HG03432 (cell line): ENCODE measurements around the gene TMEM270.
"Not testable (repeated sequence)": the region's sequence is repeated elsewhere in the genome, so short reads cannot be mapped to it uniquely, and the experiment has no call there.

Source experiments
- ATAC-seq: cut with Tn5 transposase; IDR thresholded peaks from one replicate; pipeline ENCODE4 v1.9.1; 2021; ENCODE audit warnings: mild to moderate bottlenecking, moderate library complexity; ENCODE audit not compliant: unreplicated experiment

The TMEM270 gene

DNA sequence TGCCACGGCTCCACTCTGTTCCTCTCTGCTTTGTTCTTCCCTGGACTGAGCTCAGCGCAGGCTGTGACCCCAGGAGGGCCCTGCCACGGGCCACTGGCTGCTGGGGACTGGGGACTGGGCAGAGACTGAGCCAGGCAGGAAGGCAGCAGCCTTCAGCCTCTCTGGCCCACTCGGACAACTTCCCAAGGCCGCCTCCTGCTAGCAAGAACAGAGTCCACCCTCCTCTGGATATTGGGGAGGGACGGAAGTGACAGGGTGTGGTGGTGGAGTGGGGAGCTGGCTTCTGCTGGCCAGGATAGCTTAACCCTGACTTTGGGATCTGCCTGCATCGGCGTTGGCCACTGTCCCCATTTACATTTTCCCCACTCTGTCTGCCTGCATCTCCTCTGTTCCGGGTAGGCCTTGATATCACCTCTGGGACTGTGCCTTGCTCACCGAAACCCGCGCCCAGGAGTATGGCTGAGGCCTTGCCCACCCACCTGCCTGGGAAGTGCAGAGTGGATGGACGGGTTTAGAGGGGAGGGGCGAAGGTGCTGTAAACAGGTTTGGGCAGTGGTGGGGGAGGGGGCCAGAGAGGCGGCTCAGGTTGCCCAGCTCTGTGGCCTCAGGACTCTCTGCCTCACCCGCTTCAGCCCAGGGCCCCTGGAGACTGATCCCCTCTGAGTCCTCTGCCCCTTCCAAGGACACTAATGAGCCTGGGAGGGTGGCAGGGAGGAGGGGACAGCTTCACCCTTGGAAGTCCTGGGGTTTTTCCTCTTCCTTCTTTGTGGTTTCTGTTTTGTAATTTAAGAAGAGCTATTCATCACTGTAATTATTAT lies 28.9 kb upstream of the TMEM270 start:
- no peak for ATAC-seq

DNA sequence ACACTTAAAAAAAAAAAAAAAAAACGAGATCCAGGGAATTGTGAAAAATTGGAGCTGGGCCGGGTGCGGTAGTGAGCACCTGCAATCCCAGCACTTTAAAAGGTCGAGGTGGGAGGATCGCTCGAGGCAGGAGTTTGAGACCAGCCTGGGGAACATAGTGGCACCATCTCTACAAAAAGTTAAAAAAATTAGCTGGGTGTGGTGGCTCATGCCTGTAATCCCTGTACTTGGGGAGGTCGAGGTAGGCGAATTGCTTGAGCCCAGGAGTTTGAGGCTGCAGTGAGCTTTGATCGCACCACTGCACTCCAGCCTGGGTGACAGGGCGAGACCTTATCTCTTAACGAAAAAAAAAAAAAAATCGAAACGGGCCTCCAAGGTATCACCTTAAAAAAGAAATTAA lies 28.2 kb upstream of the TMEM270 start:
- no peak for ATAC-seq

DNA sequence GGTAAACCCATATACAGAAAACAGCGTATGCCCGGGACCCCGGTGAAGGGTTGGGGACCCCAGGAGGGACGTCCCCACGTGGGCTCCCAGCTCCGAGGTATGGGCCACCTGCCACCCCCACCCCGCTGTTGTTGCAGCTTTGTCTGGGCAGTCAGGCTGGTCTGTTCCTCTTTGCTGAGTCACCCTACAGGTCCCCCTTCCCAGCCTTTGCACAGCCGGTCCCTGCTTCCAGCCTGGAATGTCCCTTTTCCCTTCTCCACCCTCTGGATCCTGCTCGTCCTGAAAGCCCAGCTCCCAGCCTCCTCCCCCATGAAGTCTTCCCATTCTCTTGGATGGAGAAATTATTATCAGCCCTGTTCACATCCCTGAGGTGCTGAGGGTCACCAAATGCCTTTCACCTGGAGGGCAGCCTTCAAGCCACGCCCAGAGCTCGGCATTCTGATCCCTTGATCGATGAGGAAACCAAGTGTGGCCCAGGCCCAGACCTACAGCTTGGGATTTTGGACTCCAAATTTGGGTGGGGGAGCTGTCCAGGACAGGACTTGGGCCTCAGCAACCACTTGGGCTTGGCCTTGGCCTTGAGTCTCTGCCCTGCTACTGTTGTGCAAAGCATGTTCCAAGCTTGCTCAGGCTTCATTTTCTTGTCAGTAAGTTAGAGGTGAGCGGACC lies 27.6 kb upstream of the TMEM270 start:
- ATAC-seq, result no peak

DNA sequence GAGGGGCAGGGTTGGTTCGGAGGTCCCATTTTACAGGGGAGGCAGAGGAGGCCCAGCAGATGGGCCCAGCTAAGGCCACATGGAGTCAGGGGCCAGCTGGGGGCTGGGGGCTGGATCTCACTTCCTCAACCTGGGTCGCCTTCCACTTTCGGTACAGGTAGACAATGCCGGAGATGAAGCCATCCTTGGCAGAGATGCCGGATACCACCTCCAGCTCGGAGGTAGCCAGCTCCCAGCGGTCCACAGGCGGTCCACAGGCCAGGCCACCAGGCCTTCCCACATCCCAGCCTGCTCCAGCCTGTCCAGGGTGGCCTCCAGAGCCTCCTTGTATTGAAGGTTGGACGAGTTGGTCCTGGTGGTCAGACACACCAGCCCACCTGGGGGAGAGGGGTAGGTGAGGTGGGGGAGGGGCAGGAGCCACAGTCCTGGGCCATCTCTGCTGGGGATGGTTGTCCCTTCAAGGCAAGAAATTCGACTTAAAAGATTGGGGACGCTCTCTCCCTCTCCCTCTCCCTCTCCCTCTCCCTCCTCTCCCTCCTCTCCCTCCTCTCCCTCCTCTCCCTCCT lies 26.2 kb upstream of the TMEM270 start:
- no peak for ATAC-seq

DNA sequence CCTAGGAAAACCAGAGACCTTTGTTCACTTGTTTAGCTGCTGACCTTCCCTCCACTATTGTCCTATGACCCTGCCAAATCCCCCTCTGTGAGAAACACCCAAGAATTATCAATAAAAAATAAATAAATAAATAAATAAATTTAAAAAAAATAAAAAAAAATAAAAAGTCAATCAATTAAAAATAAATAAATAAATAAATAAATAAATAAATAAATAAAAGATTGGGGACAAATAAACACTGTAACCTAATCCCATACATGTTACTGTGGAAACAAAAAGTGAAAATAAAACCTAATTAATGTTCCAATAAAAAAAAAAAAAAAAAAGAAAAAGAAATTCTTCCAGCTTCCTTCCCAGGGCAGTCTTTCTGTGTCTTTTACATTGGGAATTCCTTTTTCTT lies 23.8 kb upstream of the TMEM270 start:
- not testable (repeated sequence) for ATAC-seq

DNA sequence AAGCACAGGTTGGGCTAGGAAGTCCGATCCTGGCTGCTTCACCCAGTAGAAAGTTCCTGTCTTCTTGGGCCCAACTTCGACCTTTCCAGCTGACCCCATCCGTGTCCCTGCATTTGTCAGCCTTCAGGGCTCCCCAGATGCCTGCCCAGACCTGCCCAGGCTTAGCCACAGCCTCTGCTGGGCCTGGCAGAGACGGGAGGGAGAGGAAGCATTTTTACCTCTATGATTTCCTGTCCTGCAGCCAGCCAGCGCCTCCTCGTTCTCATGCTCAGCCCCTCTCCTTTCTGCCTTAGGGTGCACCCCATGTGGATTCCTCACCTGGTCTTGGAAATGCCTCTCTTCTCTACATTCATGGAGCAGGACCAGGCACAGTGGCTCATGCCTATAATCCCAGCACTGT lies 22.3 kb upstream of the TMEM270 start:
- ATAC-seq, result no peak

DNA sequence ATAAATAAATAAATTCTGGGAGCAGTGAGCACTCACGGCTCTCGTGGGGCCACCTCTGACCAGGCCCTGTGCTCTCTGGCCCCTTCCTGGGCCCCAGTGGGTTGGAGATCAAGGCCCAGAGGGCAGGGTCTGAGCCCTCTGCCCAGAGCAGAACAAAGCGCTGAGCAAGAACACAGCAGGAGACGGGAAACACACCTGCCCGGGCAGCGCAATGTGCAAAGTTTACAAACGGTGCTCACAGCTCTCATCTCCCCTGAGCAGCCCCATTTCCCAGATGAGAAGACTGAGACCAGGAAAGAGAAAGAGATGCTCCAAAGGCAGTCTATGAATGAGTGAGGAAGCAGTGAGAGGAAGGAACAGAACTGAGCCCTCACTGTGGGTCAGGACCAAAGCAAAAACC lies 21.7 kb upstream of the TMEM270 start:
- ATAC-seq, result no peak

DNA sequence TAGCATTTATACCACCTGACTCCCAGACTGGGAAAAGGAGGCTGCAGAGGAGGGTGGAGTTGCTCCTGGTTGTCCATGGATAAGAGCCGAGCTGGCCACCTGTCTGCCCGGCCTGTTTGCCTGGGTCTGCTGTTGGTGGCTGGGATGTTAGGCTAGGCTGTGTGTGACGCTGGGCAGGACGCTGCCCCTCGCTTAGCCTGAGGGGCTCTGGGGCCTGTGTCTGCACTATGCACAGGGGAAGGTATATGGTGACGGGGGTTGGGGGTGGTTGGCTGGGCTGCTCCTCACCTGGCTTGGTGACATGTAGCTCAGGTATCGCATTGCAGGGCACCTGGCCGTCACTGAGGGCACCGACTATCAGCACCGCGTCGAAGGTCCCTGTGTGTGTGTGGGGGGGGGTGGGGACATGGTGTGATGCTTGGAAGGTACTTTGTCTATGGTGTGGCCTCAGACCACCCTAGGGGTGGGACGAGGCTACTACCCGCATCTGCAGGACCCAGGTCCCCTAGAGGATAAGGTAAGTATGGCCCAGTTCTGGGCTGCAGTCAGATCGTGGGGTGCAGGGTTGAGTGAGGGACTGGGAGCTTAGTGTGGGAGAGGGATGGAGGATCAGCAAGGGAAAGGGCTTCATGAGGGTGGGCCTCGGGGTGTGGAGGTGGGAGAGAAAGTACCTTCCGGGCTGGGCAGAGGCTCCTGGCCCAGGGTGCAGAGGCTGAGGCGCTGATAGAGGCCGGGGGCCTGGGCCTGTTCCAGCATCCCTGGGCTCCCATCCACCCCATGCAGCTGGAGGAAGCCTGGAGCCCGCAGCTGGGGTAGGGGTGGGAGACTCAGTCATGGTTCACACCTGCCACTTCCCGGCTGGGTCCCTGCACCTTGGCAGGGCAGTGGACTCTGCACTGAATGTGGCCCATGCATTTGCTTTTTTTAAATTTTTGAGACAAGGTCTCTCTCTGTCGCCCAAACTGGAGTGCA lies 20.9 kb upstream of the TMEM270 start:
- ATAC-seq, result no peak

DNA sequence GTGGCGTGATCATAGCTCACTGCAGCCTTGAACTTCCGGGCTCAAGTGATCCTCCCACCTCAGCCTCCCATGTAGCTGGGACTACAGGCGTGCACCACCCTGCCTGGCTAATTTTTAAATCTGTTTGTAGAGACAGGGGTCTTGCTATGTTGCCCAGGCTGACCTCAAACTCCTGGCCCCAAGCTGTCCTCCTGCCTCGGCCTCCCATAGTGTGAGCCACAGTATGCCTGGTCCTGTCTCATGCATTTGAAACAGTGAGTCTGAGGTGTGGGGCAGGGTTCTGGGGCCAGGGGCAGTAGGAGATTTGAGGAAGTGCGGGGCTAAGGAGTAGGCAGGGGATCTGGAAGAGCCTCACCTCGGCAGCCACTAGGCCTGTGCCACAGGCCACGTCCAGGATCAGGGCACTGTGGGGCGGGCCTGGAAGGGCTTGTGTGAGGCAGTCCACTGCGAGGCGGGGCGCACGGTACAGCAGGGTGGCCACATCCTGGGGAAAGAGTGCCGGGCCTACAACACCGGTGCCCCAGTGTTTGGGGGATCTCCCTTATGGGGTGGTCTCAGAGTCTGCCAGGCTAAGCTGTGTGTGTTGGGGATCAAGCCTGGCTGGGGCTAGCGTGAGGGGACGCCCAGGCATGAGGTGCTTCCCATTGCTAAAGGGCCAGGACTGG lies 20.1 kb upstream of the TMEM270 start:
- ATAC-seq, result no peak

DNA sequence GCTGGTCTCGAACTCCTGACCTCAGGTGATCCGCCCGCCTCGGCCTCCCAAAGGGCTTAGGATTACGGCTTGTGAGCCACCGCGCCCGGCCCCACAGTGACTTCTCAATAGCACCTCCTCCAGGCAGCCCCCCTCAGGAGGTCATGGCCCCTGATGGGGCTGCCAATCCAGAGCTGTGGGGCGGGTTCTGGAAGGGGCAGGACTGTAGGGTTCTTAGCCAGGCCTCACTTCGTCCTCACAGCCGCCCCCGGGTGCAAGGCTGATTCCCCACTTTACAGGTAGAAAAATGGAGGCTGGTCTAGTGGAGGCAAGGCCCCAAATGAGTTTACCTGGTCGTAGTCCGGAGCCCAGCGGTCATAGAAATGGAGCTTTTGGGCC lies 19.3 kb upstream of the TMEM270 start:
- ATAC-seq, result no peak

DNA sequence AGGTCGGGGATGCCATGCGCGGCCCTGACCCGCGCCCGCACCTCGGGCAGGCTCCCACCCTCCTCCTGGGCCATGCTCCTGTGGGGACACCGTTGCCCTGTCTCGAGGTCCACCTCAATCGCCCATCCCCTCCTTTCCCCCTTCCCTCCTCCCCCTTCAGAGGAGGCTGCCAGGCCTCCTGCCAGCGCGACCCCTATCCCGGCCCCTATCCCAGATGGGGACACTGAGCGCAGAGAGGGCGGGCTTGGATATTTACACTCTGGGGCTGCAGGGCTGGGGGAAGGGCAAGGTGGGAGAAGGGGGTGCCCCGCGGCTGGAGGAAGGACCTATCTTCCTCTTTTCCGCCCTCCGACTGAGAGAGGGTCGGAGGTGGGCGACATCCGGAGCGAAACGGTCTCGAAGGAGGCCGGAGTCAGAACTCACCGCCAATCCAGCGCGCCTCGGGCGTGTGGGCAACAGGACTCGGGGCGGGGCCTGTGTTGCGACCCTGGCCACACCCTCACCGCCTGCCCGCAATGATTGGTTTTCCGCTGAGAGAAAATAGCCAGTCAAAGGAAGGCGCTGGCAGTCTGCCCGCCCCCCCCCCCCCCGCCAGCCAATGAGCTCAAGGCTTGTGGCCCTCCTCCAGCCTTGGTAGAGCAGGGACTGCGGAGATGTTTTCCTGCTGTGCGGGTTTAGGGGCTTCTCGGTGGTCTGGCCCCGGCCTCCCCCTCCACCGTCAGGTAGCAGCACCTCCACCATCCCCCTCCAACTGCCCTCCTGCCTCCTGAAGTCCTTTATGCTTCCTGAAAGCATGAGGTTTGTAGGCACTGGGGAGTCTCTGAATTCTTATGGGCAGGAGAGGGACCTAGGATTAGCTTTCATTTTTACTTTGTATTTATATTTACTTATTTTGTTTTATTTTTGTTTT lies 18.6 kb upstream of the TMEM270 start, which contains the start of gene METTL27:
Gene METTL27, minus strand, starts transcription at position 450 of the 910 bp plus-strand sequence. Its CDS starts 376 bp downstream, at position 74.
- ATAC-seq, result peak; percentile 97

DNA sequence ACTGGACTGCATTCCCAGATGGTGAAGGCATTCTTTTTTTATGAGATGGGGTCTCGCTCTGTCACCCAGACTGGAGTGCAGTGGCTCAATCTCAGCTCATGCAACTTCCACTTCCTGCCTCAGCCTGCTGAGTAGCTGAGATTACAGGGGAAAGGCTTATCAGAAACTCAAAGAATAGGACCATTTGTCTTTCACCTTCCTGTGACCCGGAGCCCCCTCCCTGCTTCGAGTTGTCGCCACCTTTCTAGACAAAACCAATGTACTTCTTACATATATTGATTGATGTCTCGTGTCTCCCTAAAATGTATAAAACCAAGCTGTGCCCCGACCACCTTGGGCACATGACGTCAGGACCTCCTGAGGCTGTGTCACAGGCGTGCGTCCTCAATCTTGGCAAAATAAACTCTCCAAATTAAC lies 16.8 kb upstream of the TMEM270 start:
- ATAC-seq, result no peak

DNA sequence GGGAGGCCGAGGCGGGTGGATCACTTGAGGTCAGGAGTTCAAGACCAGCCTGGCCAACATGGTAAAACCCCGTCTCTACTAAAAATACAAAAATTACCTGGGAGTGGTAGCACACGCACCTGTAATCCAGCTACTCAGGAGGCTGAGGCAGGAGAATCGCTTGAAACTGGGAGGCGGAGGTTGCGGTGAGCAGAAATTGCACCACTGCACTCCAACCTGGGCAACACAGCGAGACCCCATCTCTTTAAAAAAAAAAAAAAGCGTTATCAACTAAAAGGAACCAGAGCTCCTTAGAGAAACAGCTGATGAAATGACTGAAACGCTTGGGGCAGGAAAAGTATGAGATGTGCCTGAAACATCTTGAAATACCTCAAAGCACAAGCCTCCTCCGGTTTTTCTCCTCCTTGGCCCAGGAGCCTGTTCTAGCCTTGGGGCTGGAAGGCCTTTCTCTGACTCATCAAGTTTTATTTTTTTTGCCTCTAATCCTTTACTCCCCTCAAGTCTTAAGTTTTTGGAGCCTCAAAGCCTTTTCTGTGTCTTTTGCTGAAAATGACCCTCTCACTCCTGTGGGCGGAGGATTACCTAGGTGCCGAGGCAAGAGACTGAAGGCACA lies 16.0 kb upstream of the TMEM270 start:
- no peak for ATAC-seq

DNA sequence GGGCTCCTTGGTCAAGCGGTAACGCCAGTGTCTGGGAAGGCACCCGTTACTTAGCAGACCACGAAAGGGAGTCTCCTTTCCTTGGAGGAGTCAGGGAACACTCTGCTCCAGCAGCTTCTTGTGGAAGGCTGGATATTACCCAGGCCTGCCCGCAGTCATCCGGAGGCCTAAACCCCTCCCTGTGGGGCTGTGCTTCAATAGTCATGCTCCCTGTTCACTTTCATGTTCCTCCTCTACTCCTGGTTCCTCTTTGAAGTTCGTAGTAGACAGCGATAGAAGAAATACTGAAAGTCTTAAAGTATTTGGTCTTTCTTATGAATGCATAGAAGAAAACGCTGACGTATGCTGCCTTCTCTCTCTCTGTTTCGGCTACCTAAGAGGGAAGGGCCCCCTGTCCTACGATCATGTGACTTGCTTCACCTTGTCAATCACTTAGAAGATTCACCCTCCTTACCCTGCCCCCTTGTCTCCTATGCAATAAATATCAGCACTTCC lies 15.2 kb upstream of the TMEM270 start:
- not testable (repeated sequence) for ATAC-seq

DNA sequence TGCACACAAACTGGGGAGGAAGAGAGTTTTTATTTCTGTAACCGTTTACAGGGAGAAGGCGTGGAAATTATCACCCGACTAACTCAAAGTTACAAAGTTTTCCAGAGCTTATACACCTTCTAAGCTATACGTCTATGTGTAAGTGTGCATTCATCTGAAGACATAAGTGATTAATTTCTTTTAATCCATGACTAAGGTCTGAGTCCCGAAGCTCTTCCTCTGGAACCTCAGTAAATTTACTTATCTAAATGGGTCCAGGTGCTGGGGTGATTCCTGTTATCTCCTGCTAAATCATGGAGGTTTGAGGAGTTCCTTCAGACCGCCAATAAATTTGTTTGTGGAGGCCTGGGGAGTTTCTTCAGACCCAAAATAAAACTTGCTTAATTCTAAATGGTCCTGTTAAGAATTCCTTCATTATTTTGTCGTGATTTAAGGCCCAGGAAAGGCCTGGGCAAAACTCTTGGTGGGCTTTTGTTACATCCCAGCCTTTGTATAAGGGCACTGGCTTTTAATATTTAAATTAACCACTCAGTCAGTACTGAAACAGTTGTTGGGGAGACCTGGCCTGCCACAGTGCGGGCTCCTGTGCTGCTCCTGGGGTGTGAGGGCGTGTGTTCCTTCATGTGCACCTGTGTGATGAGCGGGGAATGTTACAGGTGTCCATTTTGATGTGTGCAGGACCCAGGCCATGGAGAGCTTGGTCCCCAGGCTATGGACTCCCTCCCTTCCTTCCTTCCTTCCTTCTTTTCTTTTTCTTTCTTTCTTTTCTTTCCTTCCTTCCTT lies 12.8 kb upstream of the TMEM270 start:
- no peak for ATAC-seq

DNA sequence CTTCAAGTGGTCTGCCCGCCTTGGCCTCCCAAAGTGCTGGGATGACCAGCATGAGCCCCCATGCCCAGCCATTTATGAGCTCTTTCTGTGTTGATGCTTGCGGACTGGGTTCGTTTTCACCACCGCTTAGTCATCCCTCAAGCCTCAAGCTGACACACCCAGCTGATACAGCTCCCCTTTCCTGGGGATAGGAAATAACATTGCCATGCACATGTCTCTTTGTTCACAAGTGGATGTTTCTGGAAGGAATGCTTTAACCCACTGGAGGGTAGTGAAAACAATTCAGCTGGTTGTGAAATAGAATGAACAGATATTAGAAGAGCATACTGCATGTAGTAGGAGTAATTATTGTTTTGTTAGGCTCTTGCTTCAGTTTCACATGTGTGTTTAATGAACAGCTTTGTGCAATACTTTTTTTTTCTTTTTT lies 10.2 kb upstream of the TMEM270 start:
- no peak for ATAC-seq

DNA sequence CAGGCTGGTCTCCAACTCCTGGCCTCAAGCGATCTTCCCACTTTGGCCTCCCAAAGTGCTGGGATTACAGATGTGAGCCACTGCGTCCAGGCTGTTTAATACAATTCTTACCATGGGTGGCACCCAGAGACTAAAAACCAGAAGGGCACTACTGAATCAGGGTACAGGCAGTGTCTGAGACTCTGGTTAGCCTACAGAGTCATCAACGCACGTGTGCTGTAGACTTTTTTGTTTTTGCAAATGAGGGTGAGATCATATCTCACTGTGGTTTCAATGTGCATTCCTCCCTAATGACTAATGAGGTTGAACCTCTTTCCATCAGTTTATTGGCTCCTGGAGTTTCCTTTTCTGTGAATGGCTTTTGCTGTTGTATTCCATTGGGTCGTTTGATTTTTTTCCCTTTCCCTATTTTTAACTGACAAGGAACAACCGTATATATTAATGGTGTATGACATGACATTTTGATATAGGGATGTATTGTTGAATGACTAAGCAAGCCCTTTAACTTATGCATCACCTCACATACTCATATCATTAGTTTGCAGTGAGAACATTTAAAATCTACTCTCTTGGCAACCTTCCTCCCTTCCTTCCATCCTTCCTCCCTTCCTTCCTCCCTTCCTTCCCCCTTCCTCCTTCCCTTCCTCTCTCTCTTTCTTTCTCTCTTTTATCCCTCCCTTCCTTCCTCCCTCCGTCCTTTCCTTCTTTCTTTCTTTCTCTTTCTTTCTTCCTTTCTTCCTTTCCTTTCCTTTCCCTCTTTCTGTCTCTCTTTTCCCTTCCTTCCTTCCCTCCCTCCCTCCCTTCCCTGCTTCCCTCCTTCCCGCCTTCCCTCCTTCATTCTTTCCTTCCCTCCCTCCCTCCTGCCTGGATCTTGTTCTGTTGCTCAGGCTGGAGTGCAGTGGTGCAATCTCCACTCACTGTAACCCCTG lies 9.3 kb upstream of the TMEM270 start:
- peak; percentile 78 for ATAC-seq
